HG02798 (cell line): ENCODE results near the gene UCN.
"Not testable (repeated sequence)": the region's sequence is repeated elsewhere in the genome, so short reads cannot be mapped to it uniquely, and the experiment has no call there.

Experiments used
- ATAC-seq: cut with Tn5 transposase; IDR thresholded peaks from one replicate; pipeline ENCODE4 v1.9.1; 2021; ENCODE audit warnings: mild to moderate bottlenecking; ENCODE audit not compliant: unreplicated experiment, poor library complexity

The UCN gene

DNA sequence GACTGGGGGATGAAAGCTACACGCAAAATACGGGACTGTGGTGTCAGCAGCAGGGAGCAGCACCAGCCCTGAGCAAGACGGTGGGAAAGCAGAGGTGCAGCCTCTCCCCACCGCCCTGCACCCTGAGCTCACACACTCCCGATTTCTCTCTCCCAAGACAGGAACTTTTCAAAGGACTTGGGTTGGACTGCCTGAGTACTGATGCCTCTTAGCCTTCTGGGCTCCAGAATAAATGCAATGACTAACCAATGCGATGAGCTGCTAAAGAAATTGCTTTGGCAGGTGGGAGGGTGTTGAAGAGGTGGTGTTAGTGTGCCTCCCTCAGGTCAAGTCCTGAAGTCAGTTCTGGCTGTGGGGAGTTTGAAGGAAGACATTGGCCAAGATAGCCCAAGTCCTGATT is 16.4 kb downstream of the UCN start:
- no peak for ATAC-seq

DNA sequence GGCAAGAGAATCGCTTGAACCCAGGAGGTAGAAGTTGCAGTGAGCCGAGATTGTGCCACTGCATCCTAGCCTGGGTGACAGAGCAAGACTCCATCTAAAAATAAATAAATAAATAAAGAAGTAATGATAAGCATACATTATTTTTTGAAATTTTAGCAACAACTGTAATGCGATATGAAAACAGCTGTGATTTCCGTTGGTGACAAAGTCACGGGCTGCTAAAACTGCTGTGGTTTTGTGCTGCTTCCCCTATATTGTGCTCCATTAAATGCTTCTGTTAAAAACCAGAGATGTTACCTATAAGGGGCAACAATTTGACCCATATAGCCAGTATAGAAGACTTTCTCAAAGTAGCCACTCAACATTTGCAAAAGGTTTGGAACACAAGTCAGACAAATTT is 17.7 kb downstream of the UCN start:
- ATAC-seq = no peak

DNA sequence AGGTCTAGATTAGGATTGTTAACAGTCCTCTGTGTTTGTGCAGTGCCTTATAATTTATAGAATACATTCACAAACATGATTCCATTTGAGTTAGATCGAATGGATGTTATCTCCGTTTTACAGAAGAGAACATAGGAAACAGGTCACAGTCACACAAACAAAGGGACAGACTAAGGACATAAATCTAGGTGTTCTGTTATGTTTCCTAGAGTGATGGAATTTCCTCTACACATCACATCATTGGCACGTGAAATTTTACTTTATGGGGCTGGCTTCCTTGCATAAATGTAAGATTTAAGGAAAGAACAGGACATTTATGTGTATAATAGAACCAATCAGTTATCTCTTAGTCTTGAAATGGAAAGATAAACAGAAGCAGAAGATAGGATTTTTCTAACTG is 19.6 kb downstream of the UCN start:
- no peak for ATAC-seq

DNA sequence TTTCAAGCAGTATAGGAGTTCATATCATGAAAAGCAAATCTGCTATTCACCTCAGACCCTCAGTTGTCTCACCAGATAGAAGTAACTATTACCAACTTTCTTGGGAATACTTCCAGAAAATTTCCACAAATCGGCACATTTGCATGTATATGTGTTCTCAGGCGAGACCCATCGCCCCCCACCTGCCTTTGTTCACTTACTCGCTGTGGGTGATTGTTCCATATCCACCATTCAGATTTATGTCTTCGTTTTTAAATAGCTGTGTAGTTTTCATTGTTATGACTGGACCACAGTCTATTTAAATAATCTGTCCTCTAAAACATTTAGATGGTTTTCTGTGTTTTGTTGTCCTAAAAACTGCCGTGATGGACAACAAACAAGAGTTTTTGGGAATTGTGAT is 22.8 kb downstream of the UCN start:
- no peak for ATAC-seq

DNA sequence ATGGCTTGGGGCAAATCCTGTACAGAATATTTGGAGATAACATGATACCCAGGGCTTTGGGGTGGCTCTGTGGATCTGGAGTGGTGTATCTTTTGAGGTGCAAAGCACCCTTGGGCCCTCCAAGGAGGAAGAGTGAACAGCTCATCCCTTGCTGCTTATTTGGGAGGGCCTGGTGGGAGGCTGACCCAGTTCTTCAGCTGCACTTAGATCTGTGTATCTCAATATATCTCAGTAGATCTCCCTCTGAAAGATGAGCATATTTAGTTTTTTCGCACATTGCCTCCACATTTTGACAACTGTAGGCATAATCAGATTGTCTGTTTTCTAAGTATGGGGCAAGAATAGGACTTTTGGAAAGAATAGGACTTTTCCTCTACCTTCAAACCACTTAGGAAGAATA is 23.2 kb downstream of the UCN start:
- no peak for ATAC-seq

DNA sequence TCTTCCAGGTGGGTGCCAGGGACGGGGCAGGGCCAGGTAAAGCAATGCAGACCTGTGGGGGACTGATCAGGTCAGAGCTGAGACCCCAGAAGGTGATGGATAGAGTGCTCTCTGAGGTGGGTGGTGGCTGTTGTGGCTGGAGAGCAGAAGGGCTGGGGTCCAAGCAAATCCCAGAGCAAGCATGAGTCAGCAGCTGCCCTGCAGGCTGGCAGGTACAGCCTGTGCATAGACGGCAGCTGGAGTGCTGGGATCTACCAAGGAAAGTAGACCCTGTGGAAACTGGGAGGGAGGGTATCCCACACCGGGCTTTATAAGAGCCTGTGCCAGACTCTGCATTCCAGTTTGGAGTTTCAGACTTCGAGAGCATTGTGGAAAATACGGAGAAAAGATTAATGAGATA is 25.4 kb downstream of the UCN start:
- ATAC-seq = no peak

DNA sequence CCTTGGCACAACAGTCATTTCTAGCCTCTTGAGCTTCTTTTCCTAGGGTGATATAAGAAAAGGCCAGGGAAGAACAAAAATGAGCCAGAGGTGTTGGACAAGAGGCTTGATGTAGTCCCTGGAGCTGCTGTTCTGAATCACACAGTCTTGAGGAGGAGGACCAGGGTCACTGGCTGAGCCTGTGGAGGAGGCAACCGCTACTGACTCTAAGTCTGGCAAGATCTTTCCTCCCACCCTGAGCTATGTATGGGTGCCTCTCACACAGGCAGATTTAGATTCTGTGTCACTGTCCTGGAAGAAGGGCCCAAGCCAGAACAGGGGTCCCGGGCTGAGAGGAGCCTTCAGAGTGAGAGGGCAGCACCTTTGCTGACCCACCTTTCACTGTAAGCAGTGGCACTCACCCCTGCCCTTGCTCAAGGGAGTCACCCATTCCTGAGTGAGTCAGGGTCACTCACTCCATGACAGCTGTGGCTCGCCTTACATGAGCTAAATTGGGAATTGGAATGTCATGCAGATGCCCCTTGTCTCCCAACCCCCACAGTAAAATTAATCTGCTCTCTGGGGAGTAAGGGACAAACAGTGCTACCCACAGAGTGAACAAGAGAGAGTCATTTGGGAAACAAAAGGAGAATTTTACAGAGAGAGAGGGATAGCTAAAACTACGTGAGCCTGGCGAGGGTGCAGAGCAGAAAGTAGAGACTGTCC is 26.2 kb downstream of the UCN start, which contains the start of gene TRIM54:
Gene TRIM54 (plus strand): TSS at position 575 of the 705 bp plus-strand sequence. CDS start 303 bp downstream, outside the sequence.
- ATAC-seq = no peak

DNA sequence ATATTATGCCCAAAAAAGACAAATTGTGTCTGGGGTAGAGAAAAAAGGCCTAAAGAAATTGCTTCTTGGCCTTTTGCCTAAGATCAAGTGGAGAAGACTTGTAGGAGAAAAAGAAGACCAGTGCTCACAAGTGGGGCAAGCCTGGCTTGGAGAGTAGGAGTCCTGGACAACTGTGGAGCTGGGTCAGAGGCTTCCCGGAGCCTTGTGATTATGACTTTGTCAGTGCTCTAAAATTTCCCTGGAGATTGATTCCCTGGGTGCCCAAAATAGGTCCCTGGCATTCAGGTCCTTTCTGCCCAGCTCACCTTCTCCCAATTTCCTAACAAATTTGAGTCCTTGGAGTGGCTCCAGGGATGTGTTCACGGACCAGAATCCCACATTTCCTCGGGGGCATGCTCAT is 26.8 kb downstream of the UCN start:
- no peak for ATAC-seq

DNA sequence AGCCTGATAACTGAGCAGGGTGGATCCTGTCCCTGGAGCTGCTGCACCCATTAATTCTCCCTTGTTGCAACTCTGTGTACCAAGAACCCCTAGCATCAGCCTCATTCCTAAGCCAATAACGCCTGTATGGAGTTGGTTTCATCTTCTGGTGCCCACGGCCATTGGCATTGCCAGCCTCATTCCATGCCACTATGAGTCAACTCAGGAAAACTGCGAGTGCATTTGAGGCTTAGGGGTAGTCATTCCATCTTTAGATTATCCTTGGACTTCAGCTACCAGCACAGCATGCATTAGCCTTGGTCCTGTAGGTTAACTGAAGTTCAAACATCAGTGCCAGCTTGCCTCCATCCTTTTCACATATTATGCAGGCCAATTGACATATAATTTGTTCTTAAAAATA is 27.4 kb downstream of the UCN start:
- ATAC-seq = no peak

DNA sequence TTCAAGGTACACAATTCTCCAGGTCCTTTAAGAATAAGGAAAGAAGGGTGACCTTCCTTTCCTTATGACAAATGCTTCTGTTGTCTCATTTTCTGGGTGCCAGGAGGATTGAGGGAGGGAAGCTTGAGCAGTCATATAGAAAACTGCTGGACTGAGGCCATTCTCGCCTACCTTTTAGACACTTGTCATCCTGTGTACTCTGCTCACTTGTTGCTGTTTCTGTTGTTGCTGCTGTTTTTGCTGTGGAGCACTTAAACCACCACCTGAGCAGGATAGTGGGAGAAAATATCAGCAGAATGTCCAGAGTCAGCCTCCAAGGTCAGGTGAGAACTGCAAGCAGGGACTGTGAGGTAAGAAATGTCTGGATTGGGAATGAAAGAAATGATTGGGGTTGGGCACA is 30.2 kb downstream of the UCN start:
- no peak for ATAC-seq

DNA sequence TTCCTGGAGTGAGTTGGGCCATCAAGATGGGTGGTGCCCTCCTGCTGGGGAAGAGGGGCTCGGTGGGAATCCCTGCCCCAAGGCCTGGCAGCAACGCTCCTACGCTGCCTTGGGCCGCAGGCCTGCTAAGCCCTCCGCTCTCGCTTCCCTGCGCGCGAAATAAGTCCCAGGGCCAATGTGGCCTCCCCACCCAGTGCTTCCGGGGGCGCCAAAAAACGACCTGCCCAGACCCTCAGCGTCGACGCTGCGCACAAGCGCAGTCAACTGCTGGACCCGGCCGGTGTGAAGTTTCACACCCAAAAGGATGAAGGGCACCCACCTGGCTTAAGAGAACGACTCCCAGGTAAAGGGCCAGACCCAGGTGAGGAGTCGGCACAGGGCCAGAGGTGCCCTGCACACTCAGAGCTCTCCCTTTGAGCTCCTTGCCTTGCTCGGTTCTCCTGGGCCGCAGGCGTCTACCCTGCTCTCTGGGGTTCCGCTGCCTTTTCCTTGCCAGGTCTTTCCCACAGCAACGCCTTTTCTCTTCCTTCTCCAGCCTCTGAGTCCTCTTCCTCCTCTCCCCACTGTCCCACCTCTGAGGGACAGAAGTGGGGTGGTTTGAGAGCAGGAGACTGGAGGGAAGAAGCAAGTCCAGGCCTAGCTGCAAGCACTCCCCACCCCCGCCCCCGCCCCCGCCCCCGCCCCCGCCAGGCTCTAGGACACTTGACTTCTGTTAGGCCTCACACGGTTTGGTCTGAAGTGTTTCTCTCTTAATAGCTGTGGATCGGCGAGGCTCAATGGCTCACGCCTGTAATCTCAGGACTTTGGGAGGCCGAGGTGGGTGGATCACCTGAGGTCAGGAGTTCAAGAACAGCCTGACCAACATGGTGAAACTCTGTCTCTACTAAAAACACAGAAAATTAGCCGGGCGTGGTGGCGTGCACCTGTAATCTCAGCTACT is 32.8 kb downstream of the UCN start, which contains the start of gene DNAJC5G:
Gene DNAJC5G (plus strand): TSS at position 223 of the 940 bp plus-strand sequence. CDS start 1,296 bp downstream, outside the sequence.
- ATAC-seq = no peak

DNA sequence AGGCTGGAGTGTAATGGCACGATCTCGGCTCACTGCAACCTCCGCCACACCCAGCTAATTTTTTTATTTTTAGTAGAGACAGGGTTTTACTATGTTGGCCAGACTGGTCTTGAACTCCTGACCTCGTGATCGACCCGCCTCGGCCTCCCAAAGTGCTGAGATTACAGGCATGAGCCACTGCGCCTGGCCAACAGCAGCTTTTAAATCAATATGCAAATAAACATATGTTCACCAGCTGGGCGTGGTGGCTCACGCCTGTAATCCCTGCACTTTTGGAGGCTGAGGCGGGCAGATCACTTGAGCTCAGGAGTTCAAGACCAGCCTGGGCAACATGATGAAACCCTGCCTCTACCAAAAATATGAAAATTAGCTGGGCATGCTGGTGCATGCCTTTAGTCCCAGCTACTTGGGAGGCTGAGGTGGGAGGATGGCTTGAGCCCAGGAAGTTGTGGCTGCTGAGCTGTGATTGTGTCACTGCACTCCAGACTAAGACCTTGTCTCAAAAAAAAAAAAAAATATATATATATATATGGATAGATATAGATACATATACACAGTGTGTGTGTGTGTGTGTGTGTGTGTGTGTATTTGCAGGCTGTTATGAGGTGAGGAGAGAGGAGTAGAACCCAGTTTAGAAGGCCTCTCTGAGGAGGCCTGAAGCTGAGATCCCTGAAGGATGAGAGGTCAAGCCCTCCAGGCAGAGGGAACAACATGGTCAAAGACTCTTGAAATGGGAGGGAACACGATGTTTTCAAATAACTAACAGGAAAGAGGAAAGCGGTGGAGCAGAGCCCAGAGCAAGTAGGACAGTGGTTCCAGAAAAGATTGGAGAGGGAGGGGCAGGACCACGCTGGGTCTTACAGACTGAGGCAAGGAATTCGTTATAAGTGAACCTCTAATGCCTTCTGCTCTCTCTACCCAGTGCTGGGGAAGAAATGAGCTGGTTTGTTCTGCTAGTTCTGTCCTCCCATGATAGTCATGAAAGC is 35.4 kb downstream of the UCN start:
- not testable (repeated sequence) for ATAC-seq

DNA sequence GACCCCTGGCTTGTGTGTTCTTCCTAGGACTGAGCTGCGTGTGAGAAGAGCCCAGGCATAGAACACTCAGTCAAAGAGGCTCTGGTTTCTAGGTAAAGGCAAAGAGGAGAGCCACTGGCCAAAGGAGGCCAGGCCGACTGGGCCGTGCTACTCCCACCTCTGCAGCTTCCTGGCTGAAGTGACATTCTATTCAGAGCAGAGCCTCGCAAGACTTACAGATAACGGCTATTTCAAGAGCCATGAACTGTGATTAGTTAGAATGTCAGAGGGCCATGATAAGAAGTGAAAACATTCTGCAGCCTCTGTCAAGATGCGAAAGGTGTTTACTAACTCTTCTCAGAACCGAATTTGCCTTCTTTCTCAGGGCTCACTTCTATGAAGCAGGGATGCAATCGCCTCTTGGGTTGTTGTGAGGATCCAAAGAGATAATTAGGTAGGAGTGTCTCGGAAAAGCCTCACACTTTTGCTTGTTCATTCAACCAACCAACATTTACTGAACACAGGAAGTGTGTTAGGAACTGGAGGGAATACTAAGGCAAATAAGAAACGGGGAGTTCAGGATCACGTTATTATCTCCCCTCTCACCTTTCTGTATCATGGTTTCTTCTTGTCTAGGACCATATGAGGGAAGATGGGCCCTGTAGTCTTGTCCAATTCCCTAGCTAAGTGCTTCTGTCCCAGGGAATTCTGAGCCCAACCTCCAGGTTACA is 36.5 kb downstream of the UCN start:
- ATAC-seq = no peak

DNA sequence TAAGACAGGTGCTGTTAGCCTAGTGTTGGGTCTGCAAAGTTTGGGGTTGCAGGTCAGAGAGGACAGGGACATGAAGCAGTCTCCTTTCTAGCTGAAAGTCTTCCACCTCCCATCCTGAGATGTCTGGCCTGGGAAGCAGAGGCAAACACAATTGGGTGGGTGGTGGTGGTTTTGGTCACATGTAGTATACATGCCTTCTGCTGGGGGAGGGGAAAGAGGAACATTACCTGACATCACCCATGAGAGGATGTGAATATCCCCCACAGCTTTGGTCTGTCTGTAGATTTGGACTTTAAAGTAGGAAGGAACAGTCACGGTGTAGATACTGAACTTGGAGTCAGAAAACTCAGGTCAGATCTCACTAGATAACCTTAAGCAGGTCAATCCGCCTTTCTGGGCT is 37.6 kb downstream of the UCN start:
- no peak for ATAC-seq

DNA sequence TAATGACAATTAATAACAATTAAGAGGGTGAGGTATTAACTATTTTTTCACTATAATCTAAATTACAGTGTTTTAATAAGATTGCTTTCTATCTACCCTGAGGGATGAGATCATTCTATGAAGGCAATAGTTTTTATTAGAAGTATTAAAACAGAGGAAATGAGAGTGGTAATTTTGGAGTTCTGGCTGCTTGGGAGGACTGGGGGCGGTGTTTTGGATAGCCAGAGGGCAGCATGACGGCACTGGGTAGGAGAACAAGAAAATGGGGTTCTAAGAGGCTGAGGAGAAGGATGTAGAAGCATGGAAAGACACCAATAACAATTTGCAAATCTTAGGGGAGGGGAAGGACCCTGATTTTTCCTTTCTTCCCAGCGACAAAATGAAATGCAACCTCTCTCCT is 38.1 kb downstream of the UCN start:
- no peak for ATAC-seq

DNA sequence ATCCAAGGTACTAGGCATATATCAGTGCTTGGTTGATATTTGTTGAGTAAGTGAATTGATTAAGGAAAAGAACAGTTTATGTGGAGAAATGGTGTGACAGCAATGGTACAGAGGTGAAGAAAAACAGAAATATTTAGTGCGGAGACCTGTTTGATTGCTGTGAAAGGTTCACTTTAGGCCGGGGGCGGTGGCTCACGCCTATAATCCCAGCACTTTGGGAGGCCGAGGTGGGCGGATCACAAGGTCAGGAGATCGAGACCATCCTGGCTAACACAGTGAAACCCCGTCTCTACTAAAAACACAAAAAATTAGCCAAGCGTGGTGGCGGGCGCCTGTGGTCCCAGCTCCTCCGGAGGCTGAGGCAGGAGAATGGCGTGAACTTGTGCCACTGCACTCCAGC is 39.9 kb downstream of the UCN start:
- not testable (repeated sequence) for ATAC-seq

DNA sequence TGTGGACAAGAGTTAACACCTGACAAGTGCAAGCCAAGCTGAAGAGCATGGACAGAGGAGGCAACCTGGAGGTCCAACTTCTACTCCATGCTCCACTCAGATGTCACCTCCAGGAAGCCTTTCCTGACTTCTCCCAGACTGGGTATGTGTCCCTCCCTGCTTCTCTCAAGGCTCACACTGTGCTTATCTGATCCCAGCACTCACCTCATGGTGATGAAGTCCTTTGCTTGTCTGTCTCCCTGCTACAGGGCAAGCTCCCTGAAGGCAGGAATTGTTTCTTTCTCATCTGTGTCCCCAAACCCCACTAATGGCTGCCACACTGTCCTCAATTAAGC is 42.7 kb downstream of the UCN start:
- no peak for ATAC-seq

DNA sequence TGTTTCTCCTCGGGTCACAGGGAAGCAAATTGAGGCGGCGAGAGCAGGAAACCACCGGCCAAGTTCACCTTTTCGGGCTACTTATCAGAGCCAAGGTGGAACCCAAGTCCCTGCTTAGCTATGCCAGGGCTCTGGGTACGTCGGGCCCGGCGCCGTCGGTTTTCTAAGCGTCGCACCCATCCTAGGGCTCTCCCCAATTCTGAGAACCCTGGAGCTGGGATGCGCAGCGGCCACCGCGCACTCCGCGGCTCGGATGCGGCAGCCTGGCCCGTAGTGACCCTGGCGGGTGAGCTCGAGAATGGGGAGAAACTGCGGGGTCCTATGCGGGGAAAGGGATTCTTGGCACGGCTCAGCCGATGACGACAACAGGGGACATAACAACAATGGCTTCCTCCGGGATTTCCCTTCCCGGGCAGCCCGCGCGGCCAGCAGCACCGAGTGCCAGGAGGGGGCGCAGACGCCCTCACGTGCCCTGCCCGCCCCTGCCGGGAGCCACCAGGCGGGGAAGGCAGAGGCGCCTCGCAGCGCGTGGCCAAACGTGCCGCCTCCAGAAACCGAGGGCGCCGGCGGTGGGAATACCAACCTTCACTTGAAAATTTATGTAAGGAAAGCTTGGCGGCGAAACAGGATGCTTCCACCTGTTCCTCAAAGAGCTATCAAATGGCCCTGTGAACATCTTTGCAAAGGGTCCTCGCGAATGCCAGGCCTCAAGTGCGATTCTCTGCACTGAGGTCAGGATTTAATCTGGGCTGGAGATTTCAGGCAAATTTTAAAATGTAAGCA is 43.3 kb downstream of the UCN start:
- peak; percentile 44 for ATAC-seq

DNA sequence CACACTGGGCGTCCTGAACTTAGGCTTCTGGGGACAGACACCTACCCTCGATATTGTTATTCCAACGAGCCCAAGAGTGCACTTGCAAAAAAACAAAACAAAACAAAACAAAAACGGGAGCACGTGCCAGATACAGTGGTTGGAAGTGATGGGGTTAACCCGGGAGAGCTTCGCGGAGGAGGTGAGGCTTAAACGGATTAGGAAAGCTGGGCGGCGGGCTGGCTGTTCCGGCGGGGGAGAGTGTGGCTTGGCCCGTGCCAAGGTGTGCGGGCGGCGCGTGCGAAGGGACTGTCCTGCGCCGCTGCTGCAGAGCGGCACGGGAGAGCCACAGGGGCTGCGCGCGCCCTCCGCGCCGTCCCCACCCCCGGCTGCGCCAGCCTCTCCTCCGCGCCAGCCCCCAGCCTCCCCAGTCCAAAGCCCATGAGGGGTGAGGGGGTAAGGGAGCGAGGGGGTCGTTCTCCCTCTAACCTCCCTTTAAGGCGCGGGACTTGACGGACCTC is 43.9 kb downstream of the UCN start:
- ATAC-seq = no peak
